ENCODE results near the gene MYT1.

MYT1 gene

DNA sequence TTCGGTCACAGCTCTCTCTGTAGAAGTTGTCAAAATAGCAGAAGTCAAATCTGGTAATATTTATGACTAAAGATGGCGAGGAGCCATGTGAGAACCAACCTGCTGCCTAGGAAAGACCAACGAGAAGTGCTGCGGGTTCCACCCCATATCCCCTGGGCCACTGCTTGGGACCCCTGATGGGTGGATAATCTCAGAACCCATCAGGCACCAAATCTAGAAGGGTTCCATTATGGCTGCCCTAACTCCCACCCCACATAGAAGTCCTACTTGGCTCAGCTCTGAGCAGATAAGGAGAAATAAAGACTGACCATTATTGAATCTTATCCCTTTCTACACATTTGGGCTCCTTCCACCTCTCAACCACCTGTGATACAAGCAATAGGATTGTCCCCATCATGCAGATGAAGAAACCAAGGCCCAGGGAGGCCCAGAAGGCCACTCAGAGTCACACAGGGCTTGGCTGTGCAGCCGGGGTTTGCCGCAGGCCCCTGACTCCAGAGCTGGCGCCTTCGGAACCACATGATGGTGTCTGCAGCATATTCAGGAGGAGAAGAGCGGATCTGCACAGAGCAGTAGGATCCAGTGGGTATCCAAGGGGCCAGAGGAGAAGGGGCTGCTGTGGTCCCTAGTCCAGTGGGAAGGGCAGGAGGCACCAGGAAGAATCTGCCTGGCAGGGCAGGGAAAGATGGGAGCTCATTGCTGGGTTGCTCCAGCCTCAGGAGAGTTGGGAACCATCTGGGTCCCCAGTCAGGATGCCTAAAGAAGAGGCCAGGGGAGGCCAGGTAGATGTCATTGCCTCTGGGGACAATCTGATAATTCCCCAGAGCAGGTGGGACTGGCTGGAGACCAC is 81.7 kb downstream of the MYT1 start:
- no peaks in the 10 kb centered on the region for H3K9me3 ChIP-seq (replicated peaks in 1 of 11)
- TF ChIP-seq Cebpa-rat (IDR thresholded peaks at IDR 0.05), result no peak
- no peaks in the 10 kb centered on the region for H3K36me3 ChIP-seq
- H3K4me2 ChIP-seq, result peak overlapping the region in 4 of 11 experiments; percentile 33 to 67 (median 56); a peak in 5 of 22 replicates
- peaks cover 0 to 6% (median 0%) of the 10 kb centered on the region in 11 experiments; a peak in 1 of 22 replicates for H4K20me1 ChIP-seq
- H3K27me3 ChIP-seq, result 0 out of 22 replicates have a peak, but pooled peaks cover 0 to 6% (median 0%) of the 10 kb centered on the region in 11 experiments
- H3K9ac ChIP-seq, result no peak overlapping the region
- no peak overlapping the region for H3K4me3 ChIP-seq
- no peak overlapping the region for H3K27ac ChIP-seq
- H3K4me1 ChIP-seq, result peaks cover 0 to 22% (median 11%) of the 10 kb centered on the region in 10 experiments; a peak in 13 of 20 replicates

DNA sequence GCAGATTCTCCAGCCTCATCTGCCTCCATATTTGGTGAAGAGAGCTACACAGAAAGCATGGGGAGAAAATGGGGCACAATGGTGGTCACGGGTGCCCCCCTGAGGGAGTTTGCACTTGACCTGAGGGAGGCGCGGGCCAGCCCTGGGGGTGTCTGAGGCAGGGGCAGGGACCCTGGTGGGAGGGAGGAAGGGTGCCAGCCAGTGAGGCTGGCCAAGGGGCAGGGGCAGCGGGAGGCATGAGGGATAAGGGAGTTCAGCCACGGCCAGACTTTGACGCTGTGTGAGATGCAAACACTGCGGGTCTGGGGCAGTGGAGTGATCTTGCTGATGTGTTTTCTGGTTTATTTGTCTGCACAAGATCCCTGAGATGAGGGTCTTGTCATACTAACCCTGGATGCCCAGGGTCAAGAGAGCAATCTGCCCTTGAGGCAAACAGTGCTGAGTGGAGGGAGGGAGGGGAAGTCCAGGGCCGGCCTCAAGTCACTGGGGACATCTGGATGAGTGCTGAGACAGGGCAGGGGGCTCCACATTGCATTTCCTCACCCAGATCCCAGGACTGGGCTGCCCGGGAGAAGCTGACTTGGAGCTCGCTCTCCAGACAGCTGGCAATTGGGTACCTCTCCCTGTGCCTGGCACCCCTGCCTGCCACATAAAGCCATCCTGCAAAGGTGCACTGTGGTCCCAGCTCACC is 82.5 kb downstream of the MYT1 start:
- H3K9ac ChIP-seq, result no peak overlapping the region; a peak in 1 of 22 replicates
- H3K27ac ChIP-seq, result no peak overlapping the region
- no peak for TF ChIP-seq Cebpa-rat (IDR thresholded peaks at IDR 0.05)
- 0 out of 22 replicates have a peak, but pooled peaks cover 0 to 6% (median 0%) of the 10 kb centered on the region in 11 experiments for H3K27me3 ChIP-seq
- H3K9me3 ChIP-seq (replicated peaks in 1 of 11), result no peaks in the 10 kb centered on the region
- H3K36me3 ChIP-seq, result no peaks in the 10 kb centered on the region
- H3K4me1 ChIP-seq, result peaks cover 0 to 22% (median 11%) of the 10 kb centered on the region in 10 experiments; a peak in 13 of 20 replicates
- H3K4me3 ChIP-seq, result no peak overlapping the region
- no peak overlapping the region for H3K4me2 ChIP-seq
- H4K20me1 ChIP-seq, result peaks cover 0 to 6% (median 0%) of the 10 kb centered on the region in 11 experiments; a peak in 1 of 22 replicates

DNA sequence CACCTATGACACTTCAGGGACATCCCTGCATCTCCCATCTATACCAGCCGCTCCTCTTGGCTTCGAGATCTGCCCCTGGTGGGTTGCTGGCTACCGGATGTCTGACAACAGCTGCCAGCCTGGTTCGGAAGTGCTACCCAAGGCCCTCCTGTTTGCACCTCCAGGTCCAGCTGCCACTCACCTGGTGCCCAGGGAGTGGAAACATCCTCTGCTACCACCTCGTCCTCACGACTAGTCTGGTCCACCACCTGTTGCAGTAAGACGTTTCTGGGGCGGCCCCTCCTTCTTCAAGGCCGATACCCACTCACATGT is 83.0 kb downstream of the MYT1 start:
- H3K9ac ChIP-seq, result no peak overlapping the region
- H3K27ac ChIP-seq, result no peak overlapping the region
- no peaks in the 10 kb centered on the region for H3K36me3 ChIP-seq
- peaks cover 0 to 6% (median 0%) of the 10 kb centered on the region in 11 experiments; a peak in 1 of 22 replicates for H4K20me1 ChIP-seq
- H3K4me1 ChIP-seq, result peaks cover 0 to 18% (median 11%) of the 10 kb centered on the region in 10 experiments; a peak in 13 of 20 replicates
- H3K9me3 ChIP-seq (replicated peaks in 1 of 11), result no peaks in the 10 kb centered on the region
- no peak overlapping the region for H3K4me2 ChIP-seq
- TF ChIP-seq Cebpa-rat (IDR thresholded peaks at IDR 0.05), result no peak
- 0 out of 22 replicates have a peak, but pooled peaks cover 0 to 6% (median 0%) of the 10 kb centered on the region in 11 experiments for H3K27me3 ChIP-seq
- no peak overlapping the region for H3K4me3 ChIP-seq

DNA sequence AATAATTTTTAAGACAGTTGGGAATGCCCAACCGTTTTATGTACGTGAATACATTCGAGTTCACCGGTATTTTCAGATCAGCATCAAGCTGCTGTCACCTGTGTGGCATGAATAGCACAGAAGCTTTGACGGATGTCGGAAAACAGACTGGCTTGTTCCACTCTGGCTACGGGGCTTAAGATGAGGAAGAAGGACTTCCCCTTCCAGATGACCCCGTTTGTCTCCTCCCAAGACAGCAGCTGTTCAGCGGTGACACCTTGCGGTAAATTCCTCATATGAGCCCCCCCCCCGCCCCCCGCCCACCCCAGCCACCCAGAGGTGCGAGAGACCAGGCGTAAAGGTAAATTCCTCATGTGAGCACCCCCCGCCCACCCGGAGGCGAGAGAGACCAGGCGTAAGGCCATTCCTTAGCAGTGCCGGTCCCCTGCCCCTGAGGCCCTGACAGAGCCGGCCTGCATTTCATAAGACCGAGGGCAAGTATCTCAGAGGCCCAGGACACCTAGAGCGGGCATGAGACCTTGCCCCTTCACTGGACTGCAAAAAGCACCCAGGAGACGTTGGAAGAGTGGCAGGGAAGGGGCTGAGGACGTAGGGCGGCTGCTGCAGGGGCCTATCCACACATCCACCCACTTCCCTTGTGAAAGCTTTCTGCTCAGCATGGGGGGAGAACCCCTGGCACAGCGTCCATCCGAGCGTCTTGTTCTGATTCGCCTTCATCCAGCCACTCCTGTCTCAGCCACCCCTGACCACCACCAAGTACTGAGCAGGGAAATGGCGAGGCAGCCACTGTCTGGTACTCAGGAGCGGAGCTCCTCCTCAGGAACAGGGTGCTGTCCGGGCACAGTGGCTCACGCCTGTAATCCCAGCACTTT is 84.0 kb downstream of the MYT1 start:
- H3K27ac ChIP-seq, result no peak overlapping the region
- H3K4me1 ChIP-seq, result peaks cover 4 to 21% (median 11%) of the 10 kb centered on the region in 10 experiments; a peak in 14 of 20 replicates
- no peak overlapping the region for H3K4me3 ChIP-seq
- H3K27me3 ChIP-seq, result 0 out of 22 replicates have a peak, but pooled peaks cover 0 to 6% (median 0%) of the 10 kb centered on the region in 11 experiments
- no peaks in the 10 kb centered on the region for H3K36me3 ChIP-seq
- H4K20me1 ChIP-seq, result peaks cover 0 to 6% (median 0%) of the 10 kb centered on the region in 11 experiments; a peak in 1 of 22 replicates
- H3K9ac ChIP-seq, result no peak overlapping the region
- no peak for TF ChIP-seq Cebpa-rat (IDR thresholded peaks at IDR 0.05)
- H3K9me3 ChIP-seq (replicated peaks in 1 of 11), result no peaks in the 10 kb centered on the region
- H3K4me2 ChIP-seq, result no peak overlapping the region

DNA sequence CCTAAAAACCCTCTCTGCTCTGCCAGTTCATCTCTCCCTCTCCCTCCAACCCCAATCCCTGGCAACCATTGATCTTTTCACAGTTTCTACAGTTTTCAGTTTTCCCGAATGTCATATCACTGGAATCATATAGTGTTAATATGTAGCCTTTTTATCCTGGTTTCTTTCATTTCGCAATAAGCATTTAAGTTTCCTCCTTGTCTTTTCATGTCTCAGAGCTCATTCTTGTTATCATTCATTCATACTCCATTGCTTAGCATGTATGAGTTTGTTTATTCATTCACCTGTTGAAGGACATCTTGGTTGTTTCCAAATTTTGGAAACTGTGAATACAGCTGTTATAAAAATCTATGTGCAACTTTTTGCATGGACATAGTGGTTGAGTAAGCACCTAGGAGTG is 85.8 kb downstream of the MYT1 start:
- Histone ChIP-seq H3K36me3 (no peaks in the 10 kb centered on the region), H3K27me3 (0 out of 22 replicates have a peak, but pooled peaks cover 0 to 6% (median 0%) of the 10 kb centered on the region in 11 experiments), H3K9me3 (replicated peaks in 1 of 11) (no peaks in the 10 kb centered on the region), H3K9ac (no peak overlapping the region), H3K4me2 (no peak overlapping the region), H4K20me1 (peaks cover 0 to 6% (median 0%) of the 10 kb centered on the region in 11 experiments; a peak in 1 of 22 replicates), H3K27ac (no peak overlapping the region), H3K4me1 (peaks cover 8 to 18% (median 9%) of the 10 kb centered on the region in 10 experiments; a peak in 18 of 20 replicates), H3K4me3 (no peak overlapping the region)
- 0 out of 22 replicates have a peak, but pooled peaks of 2 of the 11 experiments have one; percentile 12 to 45 for TF ChIP-seq Cebpa-rat (IDR thresholded peaks at IDR 0.05)

DNA sequence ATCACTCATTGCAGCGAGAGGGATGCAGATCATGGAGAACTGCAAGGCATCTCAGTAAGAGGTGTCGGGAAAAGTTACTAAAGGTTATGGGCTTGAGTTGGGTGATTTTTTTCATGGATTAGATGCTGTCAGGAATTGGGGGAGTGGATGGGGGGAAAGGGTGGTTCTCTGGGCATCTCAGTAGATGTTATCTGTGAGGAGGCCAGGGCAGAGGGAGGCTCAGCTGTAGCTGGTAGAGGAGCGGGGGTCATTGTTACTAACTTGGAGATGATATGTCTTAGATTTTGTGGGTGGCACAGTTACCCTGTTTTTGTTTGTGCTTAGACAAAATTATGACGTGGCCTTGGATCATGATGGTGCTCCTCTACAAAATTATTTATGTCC is 88.7 kb downstream of the MYT1 start:
- Histone ChIP-seq H3K9me3 (replicated peaks in 1 of 11) (no peaks in the 10 kb centered on the region), H3K4me1 (peaks cover 22 to 32% (median 26%) of the 10 kb centered on the region in 10 experiments), H4K20me1 (peaks cover 0 to 5% (median 0%) of the 10 kb centered on the region in 11 experiments; a peak in 4 of 22 replicates), H3K27ac (no peak overlapping the region), H3K27me3 (no peaks in the 10 kb centered on the region), H3K36me3 (no peaks in the 10 kb centered on the region), H3K4me2 (peak overlapping the region in 2 of 11 experiments; percentile 12 to 38; a peak in 3 of 22 replicates), H3K4me3 (no peak overlapping the region), H3K9ac (no peak overlapping the region)
- no peak for TF ChIP-seq Cebpa-rat (IDR thresholded peaks at IDR 0.05)

DNA sequence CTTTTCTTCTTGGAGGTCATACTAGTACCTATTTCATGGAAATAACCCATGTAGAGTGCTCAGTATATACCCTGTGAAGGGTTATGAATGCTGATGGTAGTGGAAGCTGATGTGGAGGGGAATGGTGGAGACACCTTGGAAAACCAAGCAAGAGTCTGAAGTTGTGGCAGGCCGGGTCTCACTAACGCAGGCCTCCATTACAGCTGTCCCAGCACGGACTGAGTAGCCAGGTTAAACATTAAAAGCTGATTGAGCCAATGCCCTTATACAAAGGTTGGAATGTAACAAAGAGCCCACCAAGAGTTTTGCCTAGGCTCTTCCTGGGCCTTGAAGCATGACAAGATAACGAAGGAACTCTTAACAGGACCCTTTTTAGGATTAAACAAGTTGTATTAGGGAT is 89.2 kb downstream of the MYT1 start:
- no peak overlapping the region for H3K9ac ChIP-seq
- H3K4me1 ChIP-seq, result peaks cover 22 to 36% (median 29%) of the 10 kb centered on the region in 10 experiments
- H3K4me3 ChIP-seq, result no peak overlapping the region
- H3K36me3 ChIP-seq, result no peaks in the 10 kb centered on the region
- TF ChIP-seq Cebpa-rat (IDR thresholded peaks at IDR 0.05), result no peak
- H3K27ac ChIP-seq, result no peak overlapping the region
- H3K27me3 ChIP-seq, result no peaks in the 10 kb centered on the region
- H4K20me1 ChIP-seq, result peaks cover 0 to 7% (median 0%) of the 10 kb centered on the region in 11 experiments; a peak in 4 of 22 replicates
- H3K9me3 ChIP-seq (replicated peaks in 1 of 11), result no peaks in the 10 kb centered on the region
- no peak overlapping the region for H3K4me2 ChIP-seq

DNA sequence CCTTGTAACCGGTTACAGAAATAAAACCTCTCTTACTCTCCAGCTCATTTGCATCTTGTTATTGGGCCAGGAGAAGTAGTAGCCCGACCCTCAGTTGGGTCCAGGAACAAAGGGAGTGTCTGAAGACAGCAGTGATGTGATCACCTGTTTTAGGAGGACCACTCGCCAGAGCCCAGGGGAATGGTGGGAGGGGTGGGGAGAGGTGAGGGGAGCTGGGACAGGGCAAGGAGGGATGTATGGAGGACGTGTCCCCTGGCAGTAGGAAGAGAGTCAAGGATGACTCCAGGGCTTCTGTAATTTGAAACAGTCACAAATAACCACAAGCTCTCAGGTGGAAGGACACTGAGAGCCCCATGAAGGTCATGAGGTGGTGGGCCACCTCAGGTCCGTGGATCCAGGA is 89.9 kb downstream of the MYT1 start:
- H3K27me3 ChIP-seq, result no peaks in the 10 kb centered on the region
- H3K4me1 ChIP-seq, result peaks cover 22 to 36% (median 29%) of the 10 kb centered on the region in 10 experiments
- no peak overlapping the region for H3K4me3 ChIP-seq
- H3K9ac ChIP-seq, result no peak overlapping the region
- H3K4me2 ChIP-seq, result peak overlapping the region in 2 of 11 experiments; percentile 90 to 98; a peak in 2 of 22 replicates
- H3K27ac ChIP-seq, result no peak overlapping the region
- no peak for TF ChIP-seq Cebpa-rat (IDR thresholded peaks at IDR 0.05)
- H3K9me3 ChIP-seq (replicated peaks in 1 of 11), result no peaks in the 10 kb centered on the region
- no peaks in the 10 kb centered on the region for H3K36me3 ChIP-seq
- H4K20me1 ChIP-seq, result peaks cover 0 to 7% (median 0%) of the 10 kb centered on the region in 11 experiments; a peak in 4 of 22 replicates

All from BLaER1 treated with 17β-estradiol and CSF1 and Interleukin-3, amounts not matched to agents 10 nM and 100 nM (cell line).